PC-9 (cell line): Measurements from ENCODE around the gene KCNH3.

Experiments used
- CTCF ChIP-seq: fragments of 200-600 bp; sonication (generic); conservative IDR thresholded peaks from 2 replicates; pipeline ENCODE4 v1.6.1; 2017; ENCODE audit warnings: mixed run types, antibody characterized with exemption, mild to moderate bottlenecking, moderate library complexity
- EZH2 ChIP-seq: fragments of 200-600 bp; sonication (generic); IDR thresholded peaks from 2 replicates; pipeline ENCODE4 v1.8.0; 2017; ENCODE audit warnings: antibody characterized with exemption, low read depth

GRCh38 chr12:49585477-49586459 lies 46.9 kb downstream of the KCNH3 start:
- no peak for TF ChIP-seq CTCF
- TF ChIP-seq EZH2 = no peak
